ENCODE measurements around the gene HAX1. TPM values are rescaled to one million over a fixed set of nuclear protein-coding genes. Genes with fewer than 3 reads are reported as not detected.
"Not testable (repeated sequence)": the region's sequence is repeated elsewhere in the genome, so short reads cannot be mapped to it uniquely, and the experiment has no call there.

Gene HAX1
- total RNA-seq = 36.5 TPM

DNA sequence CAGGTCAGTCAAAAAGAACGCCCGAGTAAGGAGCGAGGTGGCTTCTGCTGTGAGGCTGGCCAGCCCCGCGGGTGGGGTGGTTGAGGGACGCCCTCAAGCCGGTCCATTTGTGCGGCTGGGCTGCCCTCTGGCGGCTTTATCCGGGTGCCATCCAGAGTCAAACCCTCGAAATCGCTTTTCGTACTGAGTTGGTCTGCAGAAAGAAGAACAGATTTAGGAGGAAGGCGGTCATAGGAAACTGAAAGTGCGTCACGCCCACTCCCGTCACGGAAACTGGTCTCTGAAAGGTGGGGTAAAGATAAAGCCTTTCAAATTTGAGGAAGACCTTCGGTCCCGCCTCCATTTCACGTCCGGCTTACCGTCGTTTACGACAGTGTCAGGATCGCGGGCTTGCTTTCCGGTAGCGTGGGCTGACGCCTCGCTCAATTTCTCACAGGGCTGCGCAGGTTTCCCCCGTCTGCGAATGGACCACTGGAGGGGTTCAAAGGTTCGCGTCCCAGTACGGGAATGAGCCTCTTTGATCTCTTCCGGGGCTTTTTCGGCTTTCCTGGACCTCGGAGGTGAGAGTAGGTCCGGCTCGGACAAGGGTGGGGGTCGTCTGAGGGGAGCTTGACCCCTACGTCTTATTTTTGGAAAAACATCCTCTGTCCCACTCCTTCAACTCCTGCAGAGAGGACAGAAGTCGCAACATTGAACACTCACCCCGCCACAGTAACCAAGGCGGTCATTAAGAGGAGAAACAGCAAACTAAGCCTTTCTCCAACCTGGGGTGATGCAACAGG, at the start of gene HAX1:
Gene HAX1 (plus strand): TSS at position 413 of the 782 bp plus-strand sequence. CDS start 95 bp downstream, at position 508.
- H3K4me1 ChIP-seq (ENCODE audit: insufficient read depth, low read length) = peaks cover 22% of the 10 kb centered on the region
- H3K4me3 ChIP-seq (ENCODE audit: low read length) = peak within 1 kb of the TSS; percentile 86
- no peaks in the 10 kb centered on the region for H3K9me3 ChIP-seq (ENCODE audit: low read depth, low read length)
- no peaks in the 10 kb centered on the region for H3K27me3 ChIP-seq (ENCODE audit: insufficient read depth, low read length)

DNA sequence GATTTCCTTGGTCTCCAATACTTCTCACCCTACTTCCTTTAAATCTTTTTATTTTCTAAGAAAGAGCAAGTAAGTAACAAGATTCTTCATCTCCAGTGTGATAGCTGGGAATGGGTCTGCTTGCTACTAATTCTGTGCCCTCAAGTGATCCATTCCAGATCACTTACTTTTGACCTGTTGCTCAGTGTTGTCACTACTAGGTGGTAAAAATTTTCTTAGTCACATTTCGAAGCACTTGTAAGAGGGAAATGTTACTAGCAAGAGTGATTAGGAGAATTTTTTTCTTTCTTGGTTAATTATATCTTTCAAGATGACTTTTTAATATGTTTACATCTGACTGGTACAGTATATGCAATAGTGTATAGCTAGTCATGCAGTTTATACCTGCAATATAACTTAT, 49.5 kb upstream of the HAX1 start:
- no peaks in the 10 kb centered on the region for H3K9me3 ChIP-seq (ENCODE audit: low read depth, low read length)
- H3K27me3 ChIP-seq (ENCODE audit: insufficient read depth, low read length) = no peaks in the 10 kb centered on the region
- H3K4me1 ChIP-seq (ENCODE audit: insufficient read depth, low read length) = peaks cover 45% of the 10 kb centered on the region
- H3K4me3 ChIP-seq (ENCODE audit: low read length) = no peak overlapping the region

GRCh38 chr1:154223621-154224020, 48.8 kb upstream of the HAX1 start:
- no peak overlapping the region for H3K4me3 ChIP-seq (ENCODE audit: low read length)
- no peaks in the 10 kb centered on the region for H3K9me3 ChIP-seq (ENCODE audit: low read depth, low read length)
- H3K4me1 ChIP-seq (ENCODE audit: insufficient read depth, low read length) = peaks cover 38% of the 10 kb centered on the region
- no peaks in the 10 kb centered on the region for H3K27me3 ChIP-seq (ENCODE audit: insufficient read depth, low read length)

- H3K9me3 ChIP-seq (ENCODE audit: low read depth, low read length) = no peaks in the 10 kb centered on the region
- H3K27me3 ChIP-seq (ENCODE audit: insufficient read depth, low read length) = no peaks in the 10 kb centered on the region
- peaks cover 24% of the 10 kb centered on the region for H3K4me1 ChIP-seq (ENCODE audit: insufficient read depth, low read length)
- no peak overlapping the region for H3K4me3 ChIP-seq (ENCODE audit: low read length)
Observed at GRCh38 chr1:154225370-154225769, 47.1 kb upstream of the HAX1 start.

DNA sequence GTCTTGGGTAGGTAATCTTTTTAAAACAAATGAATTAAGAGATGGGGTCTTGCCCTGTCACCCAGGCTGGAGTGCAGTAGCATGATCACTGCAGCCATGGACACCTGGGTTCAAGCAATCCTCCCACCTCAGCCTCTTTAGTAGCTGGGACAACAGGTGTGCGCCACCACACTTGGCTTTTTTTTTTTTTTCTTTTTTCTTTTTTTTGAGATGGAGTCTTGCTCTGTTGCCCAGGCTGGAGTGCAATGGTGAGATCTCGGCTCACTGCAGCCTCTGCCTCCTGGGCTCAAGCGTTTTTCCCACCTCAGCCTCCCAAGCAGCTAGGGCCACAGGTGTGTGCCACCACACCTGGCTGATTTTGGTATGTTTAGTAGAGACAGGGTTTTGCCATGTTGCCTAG, 41.3 kb upstream of the HAX1 start:
- H3K4me3 ChIP-seq (ENCODE audit: low read length); H3K27me3 ChIP-seq (ENCODE audit: insufficient read depth, low read length); H3K9me3 ChIP-seq (ENCODE audit: low read depth, low read length); H3K4me1 ChIP-seq (ENCODE audit: insufficient read depth, low read length): not testable (repeated sequence)

DNA sequence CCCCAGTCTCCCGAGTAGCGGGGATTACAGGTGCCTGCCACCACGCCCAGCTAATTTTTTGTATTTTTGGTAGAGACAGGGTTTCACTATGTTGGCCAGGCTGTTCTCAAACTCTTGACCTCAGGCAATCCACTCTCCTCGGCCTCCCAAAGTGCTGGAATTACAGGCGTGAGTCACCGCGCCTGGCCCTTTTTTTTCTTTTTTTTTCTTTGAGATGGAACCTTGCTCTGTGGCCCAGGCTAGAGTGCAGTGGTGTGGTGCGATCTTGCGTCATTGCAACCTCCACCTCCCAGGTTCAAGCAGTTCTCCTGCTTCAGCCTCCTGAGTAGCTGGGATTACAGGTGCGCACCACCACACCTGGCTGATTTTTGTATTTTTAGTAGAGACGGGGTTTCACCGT, 39.3 kb upstream of the HAX1 start:
- H3K9me3 ChIP-seq (ENCODE audit: low read depth, low read length); H3K4me3 ChIP-seq (ENCODE audit: low read length); H3K4me1 ChIP-seq (ENCODE audit: insufficient read depth, low read length); H3K27me3 ChIP-seq (ENCODE audit: insufficient read depth, low read length): not testable (repeated sequence)

- H3K4me1 ChIP-seq (ENCODE audit: insufficient read depth, low read length) = no peaks in the 10 kb centered on the region
- no peaks in the 10 kb centered on the region for H3K9me3 ChIP-seq (ENCODE audit: low read depth, low read length)
- H3K4me3 ChIP-seq (ENCODE audit: low read length) = no peak overlapping the region
- H3K27me3 ChIP-seq (ENCODE audit: insufficient read depth, low read length) = no peaks in the 10 kb centered on the region
Observed at GRCh38 chr1:154236855-154237254, 35.6 kb upstream of the HAX1 start.

GRCh38 chr1:154237435-154237834, 35.0 kb upstream of the HAX1 start:
- Histone ChIP-seq H3K27me3 (ENCODE audit: insufficient read depth, low read length) (no peaks in the 10 kb centered on the region), H3K4me1 (ENCODE audit: insufficient read depth, low read length) (no peaks in the 10 kb centered on the region), H3K4me3 (ENCODE audit: low read length) (no peak overlapping the region), H3K9me3 (ENCODE audit: low read depth, low read length) (no peaks in the 10 kb centered on the region)

- no peaks in the 10 kb centered on the region for H3K4me1 ChIP-seq (ENCODE audit: insufficient read depth, low read length)
- H3K27me3 ChIP-seq (ENCODE audit: insufficient read depth, low read length) = no peaks in the 10 kb centered on the region
- no peaks in the 10 kb centered on the region for H3K9me3 ChIP-seq (ENCODE audit: low read depth, low read length)
- no peak overlapping the region for H3K4me3 ChIP-seq (ENCODE audit: low read length)
Observed at GRCh38 chr1:154237880-154238506, 34.4 kb upstream of the HAX1 start.

- Histone ChIP-seq H3K9me3 (ENCODE audit: low read depth, low read length) (no peaks in the 10 kb centered on the region), H3K4me1 (ENCODE audit: insufficient read depth, low read length) (no peaks in the 10 kb centered on the region), H3K4me3 (ENCODE audit: low read length) (no peak overlapping the region), H3K27me3 (ENCODE audit: insufficient read depth, low read length) (no peaks in the 10 kb centered on the region)
Observed at GRCh38 chr1:154239491-154239890, 32.9 kb upstream of the HAX1 start.

DNA sequence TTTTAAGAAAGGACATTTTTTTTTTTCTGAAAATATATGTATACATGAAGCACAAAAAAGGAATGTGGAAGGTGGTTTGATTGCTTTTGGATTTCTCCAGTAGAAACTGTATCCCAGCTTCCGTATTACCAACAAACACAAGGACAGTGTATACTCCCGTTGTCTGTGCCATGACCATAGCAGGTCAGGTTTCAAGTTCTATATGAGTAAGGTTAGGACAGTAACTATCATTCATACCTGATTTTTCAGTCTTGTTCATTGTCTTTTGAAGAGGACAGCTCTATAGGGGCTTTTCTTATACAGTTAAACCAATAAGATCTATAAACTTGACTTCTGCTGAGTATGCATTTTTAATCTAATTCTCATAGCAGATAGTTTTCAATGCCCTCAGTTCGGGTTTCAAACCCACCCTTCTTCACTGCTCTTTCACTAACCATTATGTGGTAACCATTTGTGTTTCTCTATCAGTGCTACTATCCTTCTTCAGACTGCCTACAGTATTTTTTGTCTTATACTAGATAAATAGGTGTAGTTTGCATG, 32.1 kb upstream of the HAX1 start:
- Histone ChIP-seq H3K9me3 (ENCODE audit: low read depth, low read length) (no peaks in the 10 kb centered on the region), H3K4me3 (ENCODE audit: low read length) (no peak overlapping the region), H3K27me3 (ENCODE audit: insufficient read depth, low read length) (no peaks in the 10 kb centered on the region), H3K4me1 (ENCODE audit: insufficient read depth, low read length) (no peaks in the 10 kb centered on the region)

- Histone ChIP-seq H3K9me3 (ENCODE audit: low read depth, low read length) (no peaks in the 10 kb centered on the region), H3K27me3 (ENCODE audit: insufficient read depth, low read length) (no peaks in the 10 kb centered on the region), H3K4me3 (ENCODE audit: low read length) (no peak overlapping the region), H3K4me1 (ENCODE audit: insufficient read depth, low read length) (no peaks in the 10 kb centered on the region)
Observed at GRCh38 chr1:154241703-154242351, 30.6 kb upstream of the HAX1 start.

DNA sequence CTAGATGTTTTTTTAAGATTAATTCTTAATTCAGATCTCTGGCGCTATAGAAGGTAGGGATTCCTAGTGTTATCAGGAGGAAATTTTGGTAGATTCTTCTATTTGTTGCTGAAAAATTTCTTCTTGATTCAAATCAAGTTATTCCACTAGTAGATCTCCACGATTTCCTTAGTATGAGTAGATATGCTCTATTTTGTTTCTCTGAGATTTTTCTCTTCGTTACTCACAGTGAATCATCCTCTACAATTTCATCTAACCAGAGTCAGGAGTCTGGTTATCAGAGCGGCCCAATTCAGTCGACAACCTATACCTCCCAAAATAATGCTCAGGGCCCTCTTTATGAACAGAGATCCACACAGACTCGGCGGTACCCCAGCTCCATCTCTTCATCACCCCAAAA, 18.8 kb upstream of the HAX1 start:
- Histone ChIP-seq H3K27me3 (ENCODE audit: insufficient read depth, low read length) (no peaks in the 10 kb centered on the region), H3K9me3 (ENCODE audit: low read depth, low read length) (no peaks in the 10 kb centered on the region), H3K4me1 (ENCODE audit: insufficient read depth, low read length) (no peaks in the 10 kb centered on the region), H3K4me3 (ENCODE audit: low read length) (no peak overlapping the region)

GRCh38 chr1:154256686-154257085, 15.7 kb upstream of the HAX1 start:
- H3K27me3 ChIP-seq (ENCODE audit: insufficient read depth, low read length) = no peaks in the 10 kb centered on the region
- H3K4me3 ChIP-seq (ENCODE audit: low read length) = no peak overlapping the region
- H3K9me3 ChIP-seq (ENCODE audit: low read depth, low read length) = no peaks in the 10 kb centered on the region
- no peaks in the 10 kb centered on the region for H3K4me1 ChIP-seq (ENCODE audit: insufficient read depth, low read length)

DNA sequence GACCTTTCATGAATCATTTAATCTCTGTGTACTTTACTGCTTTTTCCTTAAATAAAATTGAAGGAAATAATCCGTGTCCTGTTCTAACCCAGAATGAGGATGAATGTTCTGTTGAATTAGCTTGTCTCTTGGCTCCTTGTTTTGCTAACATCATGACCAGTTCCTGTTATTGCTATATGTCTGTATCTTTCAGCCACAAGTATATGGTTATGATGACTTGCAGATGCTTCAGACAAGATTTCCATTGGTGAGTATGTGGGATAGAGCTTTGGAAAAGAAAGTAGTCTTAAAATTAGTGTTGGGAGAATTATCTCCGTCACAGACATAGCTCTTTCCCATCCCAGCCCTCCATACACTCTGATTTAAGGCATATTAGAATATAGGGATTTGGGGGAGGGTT, 13.6 kb upstream of the HAX1 start:
- Histone ChIP-seq H3K4me1 (ENCODE audit: insufficient read depth, low read length) (no peaks in the 10 kb centered on the region), H3K27me3 (ENCODE audit: insufficient read depth, low read length) (no peaks in the 10 kb centered on the region), H3K4me3 (ENCODE audit: low read length) (no peak overlapping the region), H3K9me3 (ENCODE audit: low read depth, low read length) (no peaks in the 10 kb centered on the region)

Measured in mononuclear cell (primary cell).